ENCODE data around the gene FRMD1.

DNA sequence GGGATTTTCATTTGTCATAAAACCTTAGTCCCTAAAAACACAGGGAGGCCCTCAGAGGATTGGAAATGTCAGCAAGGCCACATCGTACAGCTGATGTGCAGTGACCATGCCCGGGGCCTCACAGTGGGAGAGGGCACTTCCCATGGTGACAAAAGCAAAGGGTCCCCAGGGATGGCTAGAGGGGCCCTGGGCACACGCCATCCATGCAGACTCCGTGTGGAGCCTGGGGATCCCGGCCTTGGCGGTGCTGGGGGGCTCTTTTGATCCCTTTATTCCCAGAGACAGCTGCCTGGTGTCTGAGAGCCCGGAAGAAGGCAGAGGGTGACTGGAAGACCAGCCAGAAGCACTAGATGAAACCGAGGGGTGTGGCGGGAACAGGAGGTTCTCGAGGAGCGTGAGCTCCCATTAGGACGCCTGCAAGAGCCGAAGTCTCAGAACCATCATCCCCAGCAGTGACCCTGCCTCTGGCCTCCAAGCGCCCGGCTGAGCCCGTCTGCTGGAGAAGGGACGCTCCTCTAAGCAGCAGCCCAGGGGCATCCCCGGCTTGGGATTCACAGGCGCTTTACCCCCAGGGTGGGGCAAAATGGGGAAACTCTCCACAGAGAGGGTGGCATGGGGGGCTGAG, 49.1 kb upstream of the FRMD1 start:
- TF ChIP-seq GATA2 (IDR thresholded peaks at IDR 0.05; ENCODE audit: low read depth, low read length) (no peak), GATA3 (IDR thresholded peaks at IDR 0.05; ENCODE audit: low read depth, low read length) (no peak)

Data from SH-SY5Y (cell line).